HL-60 (cell line): Measurements from ENCODE around the gene FTCD.
"Not testable (repeated sequence)": the region's sequence is repeated elsewhere in the genome, so short reads cannot be mapped to it uniquely, and the experiment has no call there.

Experiments
- DNase-seq, 2 experiments: peaks; one replicate each; pipeline ENCODE4 v3.0.0-alpha.2; 2010 to 2020; ENCODE audit warnings: low read depth in 1 of 2, low spot score in 1 of 2
- H3K27ac ChIP-seq: fragments of 250-450 bp; sonication (Bioruptor Pico); replicated peaks from 2 replicates; pipeline ENCODE4 v1.5.1; 2020; ENCODE audit warnings: mild to moderate bottlenecking, moderate library complexity
- H3K27me3 ChIP-seq: fragments of 250-450 bp; sonication (Bioruptor Pico); 2 replicates; pipeline ENCODE4 v1.5.1; 2021; ENCODE audit warnings: mild to moderate bottlenecking, moderate library complexity; ENCODE audit not compliant: insufficient read depth, poor library complexity, severe bottlenecking
- H3K4me3 ChIP-seq: replicated peaks from 2 replicates; pipeline ENCODE4 v1.5.1; 2011; ENCODE audit warnings: mild to moderate bottlenecking, control low read depth, low read length; ENCODE audit not compliant: insufficient read depth
- CTCF ChIP-seq: IDR thresholded peaks from one replicate; pipeline ENCODE4 v1.5.1; 2011; ENCODE audit warnings: low read length, control low read depth, inconsistent platforms; ENCODE audit not compliant: insufficient read depth
- GABPA ChIP-seq: IDR thresholded peaks from 2 replicates; pipeline ENCODE4 v1.6.1; 2012; ENCODE audit warnings: low read depth
- POLR2AphosphoS5 ChIP-seq: IDR thresholded peaks from 2 replicates; pipeline ENCODE4 v1.6.1; 2012; ENCODE audit warnings: low read depth
- REST ChIP-seq: IDR thresholded peaks from 2 replicates; pipeline ENCODE4 v1.6.1; 2012; ENCODE audit warnings: low read depth; ENCODE audit not compliant: insufficient replicate concordance
- SPI1 ChIP-seq: IDR thresholded peaks from 2 replicates; pipeline ENCODE4 v1.6.1; 2012; ENCODE audit warnings: low read depth, mild to moderate bottlenecking, borderline replicate concordance

FTCD gene

GRCh38 chr21:46184625-46185555, 29.5 kb upstream of the FTCD start:
- Histone ChIP-seq H3K27me3 (peaks cover 3% of the 10 kb centered on the region), H3K27ac (no peak overlapping the region), H3K4me3 (peak overlapping the region; percentile 51)
- peak in 1 of 2 experiments; percentile 78 for DNase-seq
- TF ChIP-seq REST = no peak
- no peak for TF ChIP-seq SPI1
- TF ChIP-seq CTCF = no peak
- TF ChIP-seq GABPA = no peak
- TF ChIP-seq POLR2AphosphoS5 = no peak

GRCh38 chr21:46183910-46184624, 28.7 kb upstream of the FTCD start, which contains the start of gene SPATC1L:
SPATC1L (minus strand) TSS chr21:46184459; CDS start chr21:46182816, 1,643 bp downstream.
- Histone ChIP-seq H3K4me3 (peak within 1 kb of the TSS; percentile 61), H3K27me3 (peaks cover 3% of the 10 kb centered on the region), H3K27ac (peak within 1 kb of the TSS; percentile 61)
- TF ChIP-seq SPI1 (no peak), GABPA (no peak), CTCF (no peak), POLR2AphosphoS5 (0 out of 2 replicates have a peak, but pooled peaks have one; percentile 21)
- peak in 1 of 2 experiments; percentile 18 for DNase-seq

GRCh38 chr21:46183337-46183909, 28.0 kb upstream of the FTCD start:
- H3K27me3 ChIP-seq = not testable (repeated sequence)
- TF ChIP-seq POLR2AphosphoS5 = 0 out of 2 replicates have a peak, but pooled peaks have one; percentile 39
- peak; percentile 55 to 57 for DNase-seq
- H3K27ac ChIP-seq = peak overlapping the region; percentile 30; the same call in 1 of the 2 replicates
- H3K4me3 ChIP-seq = peak overlapping the region; percentile 61; the same call in 1 of the 2 replicates

- DNase-seq = no peak
- TF ChIP-seq GABPA (no peak), CTCF (no peak), REST (no peak), POLR2AphosphoS5 (no peak), SPI1 (no peak)
- peak overlapping the region; percentile 30; the same call in 1 of the 2 replicates for H3K27ac ChIP-seq
- H3K4me3 ChIP-seq = no peak overlapping the region
- peaks cover 3% of the 10 kb centered on the region for H3K27me3 ChIP-seq
Measured at GRCh38 chr21:46182548-46183336, 27.4 kb upstream of the FTCD start.
